ENCODE measurements around the gene HYAL3. TPM values are rescaled to one million over a fixed set of nuclear protein-coding genes. Genes with fewer than 3 reads are reported as not detected.

Gene HYAL3
- total and polyA plus RNA-seq, 2 donors, result 2.5 TPM

DNA sequence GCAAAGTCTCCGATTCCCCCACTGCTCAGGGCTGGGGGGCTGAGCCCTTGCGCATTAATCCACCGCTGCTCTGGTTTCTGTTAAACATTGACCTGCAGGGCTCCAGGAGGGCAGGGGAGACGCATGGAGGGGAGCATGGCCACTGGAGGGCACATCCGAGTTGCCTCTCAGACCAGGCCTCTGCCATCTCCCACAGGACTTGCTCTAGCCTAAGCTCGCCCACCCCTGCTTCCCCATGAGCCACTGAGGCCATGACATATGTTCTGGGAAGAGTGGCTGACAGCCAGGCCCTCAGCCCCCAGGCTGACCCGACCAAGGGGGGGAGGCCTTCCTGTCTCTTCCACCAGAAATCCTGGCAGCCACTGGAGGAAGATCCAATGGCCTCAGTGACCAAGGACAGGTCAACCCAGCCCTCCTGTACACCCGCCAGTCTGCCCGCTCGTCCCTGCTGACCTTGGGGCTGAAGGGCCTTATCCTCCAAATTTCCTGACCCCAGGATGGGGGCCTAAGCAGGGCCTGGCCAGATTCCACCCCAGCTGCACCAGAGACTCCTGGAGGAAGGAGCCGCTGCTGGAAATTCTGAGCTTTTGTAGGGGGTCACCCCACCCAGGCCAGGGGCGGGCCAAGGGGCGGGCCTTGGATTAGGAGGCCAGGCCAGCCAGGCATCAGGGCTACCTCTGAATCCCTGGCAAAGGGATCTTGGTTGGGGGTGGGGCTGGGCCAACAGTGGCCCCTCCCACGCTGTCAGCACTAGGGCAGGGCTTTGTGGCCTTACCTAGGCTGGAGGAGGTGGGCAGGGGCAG lies 4.0 kb upstream of the HYAL3 start, which contains the start of gene HYAL1:
Gene HYAL1 (minus strand): TSS at position 562 of the 803 bp plus-strand sequence. CDS start 618 bp downstream, outside the sequence.
- H3K4me3 ChIP-seq (ENCODE audit: low read length in 2 of 2), result no peak within 1 kb of the TSS
- H3K27ac ChIP-seq (ENCODE audit: low read depth in 1 of 2, low read length in 1 of 2), result no peak within 1 kb of the TSS
- H3K27me3 ChIP-seq (ENCODE audit: control insufficient read depth in 2 of 2, insufficient read depth in 1 of 2, low read length in 1 of 2), result no peaks in the 10 kb centered on the region
- H3K36me3 ChIP-seq (ENCODE audit: control insufficient read depth in 2 of 2, insufficient read depth in 2 of 2, low read length in 1 of 2), result no peaks in the 10 kb centered on the region
- DNase-seq (ENCODE audit: low read depth in 6 of 9, low spot score in 9 of 9), result no peak
- H3K9me3 ChIP-seq (ENCODE audit: control insufficient read depth in 2 of 2, insufficient read depth in 1 of 2, low read length in 1 of 2), result peaks cover 0 to 12% of the 10 kb centered on the region in 2 donors
- 89% methylated on average over 14 of the region's 14 CpGs for WGBS
- H3K4me1 ChIP-seq (ENCODE audit: control insufficient read depth in 2 of 2, insufficient read depth in 2 of 2, low read length in 2 of 2), result peaks cover 10 to 20% of the 10 kb centered on the region in 2 donors

- H3K4me3 ChIP-seq (ENCODE audit: low read length in 2 of 2), result no peak overlapping the region
- no peaks in the 10 kb centered on the region for H3K27me3 ChIP-seq (ENCODE audit: control insufficient read depth in 2 of 2, insufficient read depth in 1 of 2, low read length in 1 of 2)
- H3K9me3 ChIP-seq (ENCODE audit: control insufficient read depth in 2 of 2, insufficient read depth in 1 of 2, low read length in 1 of 2), result peaks cover 0 to 4% of the 10 kb centered on the region in 2 donors
- H3K4me1 ChIP-seq (ENCODE audit: control insufficient read depth in 2 of 2, insufficient read depth in 2 of 2, low read length in 2 of 2), result peaks cover 12 to 24% of the 10 kb centered on the region in 2 donors
- no peak for DNase-seq (ENCODE audit: low read depth in 6 of 9, low spot score in 9 of 9)
- H3K27ac ChIP-seq (ENCODE audit: low read depth in 1 of 2, low read length in 1 of 2), result no peak overlapping the region
- WGBS, result 96% methylated on average over 32 of the region's 32 CpGs
- no peaks in the 10 kb centered on the region for H3K36me3 ChIP-seq (ENCODE audit: control insufficient read depth in 2 of 2, insufficient read depth in 2 of 2, low read length in 1 of 2)
Measured at GRCh38 chr3:50302095-50303012, 3.1 kb upstream of the HYAL3 start.

GRCh38 chr3:50300681-50301254 lies 1.6 kb upstream of the HYAL3 start:
- DNase-seq (ENCODE audit: low read depth in 6 of 9, low spot score in 9 of 9), result no peak
- H3K36me3 ChIP-seq (ENCODE audit: control insufficient read depth in 2 of 2, insufficient read depth in 2 of 2, low read length in 1 of 2), result no peaks in the 10 kb centered on the region
- WGBS, result over 99% methylated on average over 6 of the region's 6 CpGs
- no peak overlapping the region for H3K4me3 ChIP-seq (ENCODE audit: low read length in 2 of 2)
- no peaks in the 10 kb centered on the region for H3K27me3 ChIP-seq (ENCODE audit: control insufficient read depth in 2 of 2, insufficient read depth in 1 of 2, low read length in 1 of 2)
- H3K4me1 ChIP-seq (ENCODE audit: control insufficient read depth in 2 of 2, insufficient read depth in 2 of 2, low read length in 2 of 2), result peaks cover 12 to 24% of the 10 kb centered on the region in 2 donors
- H3K27ac ChIP-seq (ENCODE audit: low read depth in 1 of 2, low read length in 1 of 2), result no peak overlapping the region
- no peaks in the 10 kb centered on the region for H3K9me3 ChIP-seq (ENCODE audit: control insufficient read depth in 2 of 2, insufficient read depth in 1 of 2, low read length in 1 of 2)

DNA sequence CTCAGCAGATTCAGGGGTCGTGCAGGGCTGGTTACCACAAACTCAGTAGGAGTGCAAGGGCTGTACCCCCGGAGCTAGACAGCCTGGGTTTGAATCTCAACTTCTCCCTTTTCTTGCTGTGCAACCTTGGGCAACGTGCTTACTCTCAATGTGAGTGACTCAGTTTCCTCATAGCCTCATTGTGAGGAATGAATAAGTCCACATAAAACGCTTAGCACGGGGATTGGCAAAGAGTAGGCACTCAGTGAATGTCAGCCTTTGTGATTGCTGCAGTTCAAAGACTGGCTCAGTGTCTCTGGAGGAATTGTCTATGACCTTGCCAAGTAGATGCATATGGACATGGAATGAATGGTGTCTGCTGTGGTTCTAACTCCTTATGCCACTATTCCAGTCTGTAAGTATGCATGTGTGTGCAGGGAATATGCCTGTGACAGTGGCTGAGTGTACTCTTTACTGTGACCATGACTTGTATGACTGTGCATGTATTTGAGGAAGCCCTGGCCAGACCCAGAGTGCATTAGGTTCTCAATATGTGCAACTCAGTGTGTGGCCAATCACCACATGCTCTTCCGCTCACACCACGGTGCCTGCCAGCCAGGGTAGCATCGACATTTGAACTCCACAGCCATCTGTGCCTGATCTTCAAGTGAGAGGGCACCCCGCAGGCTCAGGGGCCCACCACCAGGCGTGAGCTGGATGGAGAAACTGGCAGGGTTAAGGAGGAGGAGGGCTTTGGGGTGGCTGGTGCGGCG lies 900 bp upstream of the HYAL3 start:
- peak overlapping the region; percentile 48 to 56 for H3K4me3 ChIP-seq (ENCODE audit: low read length in 2 of 2)
- no peaks in the 10 kb centered on the region for H3K36me3 ChIP-seq (ENCODE audit: control insufficient read depth in 2 of 2, insufficient read depth in 2 of 2, low read length in 1 of 2)
- H3K27me3 ChIP-seq (ENCODE audit: control insufficient read depth in 2 of 2, insufficient read depth in 1 of 2, low read length in 1 of 2), result no peaks in the 10 kb centered on the region
- 69% methylated on average over 12 of the region's 12 CpGs for WGBS
- H3K4me1 ChIP-seq (ENCODE audit: control insufficient read depth in 2 of 2, insufficient read depth in 2 of 2, low read length in 2 of 2), result peaks cover 12 to 24% of the 10 kb centered on the region in 2 donors
- H3K27ac ChIP-seq (ENCODE audit: low read depth in 1 of 2, low read length in 1 of 2), result peak overlapping the region; percentile 74 to 85
- H3K9me3 ChIP-seq (ENCODE audit: control insufficient read depth in 2 of 2, insufficient read depth in 1 of 2, low read length in 1 of 2), result no peaks in the 10 kb centered on the region
- DNase-seq (ENCODE audit: low read depth in 6 of 9, low spot score in 9 of 9), result peak in 1 of 9 donors; percentile 36

DNA sequence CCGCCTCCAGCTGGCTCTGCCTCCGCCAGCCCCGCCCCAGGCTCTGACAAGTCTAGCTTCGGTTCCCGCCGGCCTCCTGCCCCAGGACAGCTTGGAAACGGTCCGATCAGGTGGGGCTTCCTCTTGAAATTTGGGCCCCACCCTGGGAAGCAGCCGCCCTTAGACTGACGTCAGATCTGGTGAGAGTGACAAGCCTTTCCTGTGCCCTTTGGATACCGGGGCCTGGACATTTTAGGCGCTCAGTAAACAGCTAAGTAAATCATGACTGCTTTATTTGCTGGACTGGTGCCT lies 378 bp upstream of the HYAL3 start:
- Histone ChIP-seq H3K9me3 (ENCODE audit: control insufficient read depth in 2 of 2, insufficient read depth in 1 of 2, low read length in 1 of 2) (no peaks in the 10 kb centered on the region), H3K4me3 (ENCODE audit: low read length in 2 of 2) (peak overlapping the region; percentile 48 to 56), H3K36me3 (ENCODE audit: control insufficient read depth in 2 of 2, insufficient read depth in 2 of 2, low read length in 1 of 2) (no peaks in the 10 kb centered on the region), H3K4me1 (ENCODE audit: control insufficient read depth in 2 of 2, insufficient read depth in 2 of 2, low read length in 2 of 2) (peaks cover 12 to 24% of the 10 kb centered on the region in 2 donors), H3K27me3 (ENCODE audit: control insufficient read depth in 2 of 2, insufficient read depth in 1 of 2, low read length in 1 of 2) (no peaks in the 10 kb centered on the region), H3K27ac (ENCODE audit: low read depth in 1 of 2, low read length in 1 of 2) (peak overlapping the region; percentile 74 to 85)
- 6% methylated on average over 12 of the region's 12 CpGs for WGBS
- DNase-seq (ENCODE audit: low read depth in 6 of 9, low spot score in 9 of 9), result no peak

GRCh38 chr3:50297896-50298725 lies 1.1 kb downstream of the HYAL3 start:
- Histone ChIP-seq H3K4me1 (ENCODE audit: control insufficient read depth in 2 of 2, insufficient read depth in 2 of 2, low read length in 2 of 2) (peaks cover 12 to 25% of the 10 kb centered on the region in 2 donors), H3K27me3 (ENCODE audit: control insufficient read depth in 2 of 2, insufficient read depth in 1 of 2, low read length in 1 of 2) (no peaks in the 10 kb centered on the region), H3K4me3 (ENCODE audit: low read length in 2 of 2) (peak overlapping the region; percentile 56 to 89), H3K27ac (ENCODE audit: low read depth in 1 of 2, low read length in 1 of 2) (peak overlapping the region; percentile 52 to 98), H3K36me3 (ENCODE audit: control insufficient read depth in 2 of 2, insufficient read depth in 2 of 2, low read length in 1 of 2) (no peaks in the 10 kb centered on the region), H3K9me3 (ENCODE audit: control insufficient read depth in 2 of 2, insufficient read depth in 1 of 2, low read length in 1 of 2) (no peaks in the 10 kb centered on the region)
- DNase-seq (ENCODE audit: low read depth in 6 of 9, low spot score in 9 of 9), result no peak
- 42% methylated on average over 9 of the region's 9 CpGs for WGBS

DNA sequence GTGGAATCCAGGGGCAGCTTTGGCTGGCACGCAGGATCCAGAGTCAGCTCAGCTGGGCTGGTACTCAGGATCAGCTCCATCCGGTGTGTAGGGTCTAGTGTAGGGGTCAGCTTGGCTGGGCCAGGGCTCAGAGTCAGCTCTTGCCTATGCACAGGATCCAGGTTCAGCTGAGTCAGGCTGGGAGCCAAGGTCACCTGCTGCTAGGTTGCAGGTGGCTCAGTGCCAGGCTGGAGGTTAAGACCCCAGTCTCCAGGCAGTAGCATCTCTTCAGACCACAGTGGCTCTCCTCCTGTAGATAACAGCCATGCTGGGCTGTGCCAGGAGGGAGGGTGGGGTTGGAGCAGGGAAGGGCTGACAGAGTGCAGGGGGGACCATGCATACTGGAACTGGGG lies 1.8 kb downstream of the HYAL3 start:
- DNase-seq (ENCODE audit: low read depth in 6 of 9, low spot score in 9 of 9), result no peak
- H3K4me3 ChIP-seq (ENCODE audit: low read length in 2 of 2), result no peak overlapping the region
- no peaks in the 10 kb centered on the region for H3K9me3 ChIP-seq (ENCODE audit: control insufficient read depth in 2 of 2, insufficient read depth in 1 of 2, low read length in 1 of 2)
- H3K27me3 ChIP-seq (ENCODE audit: control insufficient read depth in 2 of 2, insufficient read depth in 1 of 2, low read length in 1 of 2), result no peaks in the 10 kb centered on the region
- H3K27ac ChIP-seq (ENCODE audit: low read depth in 1 of 2, low read length in 1 of 2), result no peak overlapping the region
- H3K4me1 ChIP-seq (ENCODE audit: control insufficient read depth in 2 of 2, insufficient read depth in 2 of 2, low read length in 2 of 2), result peaks cover 12 to 32% of the 10 kb centered on the region in 2 donors
- no peaks in the 10 kb centered on the region for H3K36me3 ChIP-seq (ENCODE audit: control insufficient read depth in 2 of 2, insufficient read depth in 2 of 2, low read length in 1 of 2)
- WGBS, result 100% methylated on average over 2 of the region's 2 CpGs

Measured in thymus (tissue), 11 donors.